HEK293T (cell line): Measurements from ENCODE around the gene SSTR5.

Experiments
- CTCF ChIA-PET: fragments of 350-600 bp; formaldehyde crosslinking; extraction: SDS; loops from one replicate; lab custom pipeline; 2021; ENCODE audit warnings: antibody characterized with exemption, inconsistent platforms; lab: Yijun Ruan, JAX
- POLR2A ChIA-PET: fragments of 350-600 bp; formaldehyde crosslinking; extraction: SDS; loops from one replicate; lab custom pipeline; 2020; ENCODE audit warnings: antibody characterized with exemption, inconsistent platforms; lab: Yijun Ruan, JAX
- DNase-seq: peaks from one replicate; pipeline ENCODE4 v3.0.0; 2012; ENCODE audit warnings: mixed read lengths; ENCODE audit errors: extremely low spot score
- ARNT ChIP-seq: fragments of 450-650 bp; IDR thresholded peaks from 2 replicates; pipeline ENCODE4 v1.6.1; 2017; ENCODE audit warnings: mild to moderate bottlenecking
- BHLHE40 ChIP-seq: fragments of 450-650 bp; IDR thresholded peaks from 2 replicates; pipeline ENCODE4 v1.6.1; 2016; ENCODE audit warnings: mild to moderate bottlenecking, moderate library complexity, borderline replicate concordance
- CTBP1 ChIP-seq: fragments of 450-650 bp; IDR thresholded peaks from 2 replicates; pipeline ENCODE4 v1.6.1; 2016; ENCODE audit warnings: borderline replicate concordance
- ELF4 ChIP-seq: fragments of 450-650 bp; IDR thresholded peaks from 2 replicates; pipeline ENCODE4 v1.6.1; 2017; ENCODE audit warnings: antibody characterized with exemption
- FOXA1 ChIP-seq: fragments of 450-650 bp; IDR thresholded peaks from 2 replicates; pipeline ENCODE4 v1.6.1; 2016; ENCODE audit warnings: mild to moderate bottlenecking
- FOXK2 ChIP-seq: fragments of 450-650 bp; IDR thresholded peaks from 2 replicates; pipeline ENCODE4 v1.6.1; 2016; ENCODE audit warnings: mild to moderate bottlenecking
- FOXM1 ChIP-seq: fragments of 450-650 bp; IDR thresholded peaks from 2 replicates; pipeline ENCODE4 v1.6.1; 2017; ENCODE audit warnings: mild to moderate bottlenecking, borderline replicate concordance
- HDGF ChIP-seq: fragments of 450-650 bp; IDR thresholded peaks from 2 replicates; pipeline ENCODE4 v1.6.1; 2017; ENCODE audit warnings: antibody characterized with exemption, borderline replicate concordance
- L3MBTL2 ChIP-seq: fragments of 450-650 bp; conservative IDR thresholded peaks from 2 replicates; pipeline ENCODE4 v1.6.1; 2016; ENCODE audit warnings: mild to moderate bottlenecking
- LEF1 ChIP-seq: fragments of 450-650 bp; IDR thresholded peaks from 2 replicates; pipeline ENCODE4 v1.6.1; 2017; ENCODE audit warnings: mild to moderate bottlenecking, borderline replicate concordance
- NFRKB ChIP-seq: fragments of 450-650 bp; IDR thresholded peaks from 2 replicates; pipeline ENCODE4 v1.6.1; 2016; ENCODE audit warnings: mild to moderate bottlenecking, moderate library complexity
- PKNOX1 ChIP-seq: fragments of 450-650 bp; IDR thresholded peaks from 2 replicates; pipeline ENCODE4 v1.6.1; 2016
- SP1 ChIP-seq: fragments of 450-650 bp; IDR thresholded peaks from 2 replicates; pipeline ENCODE4 v1.6.1; 2017
- SUZ12 ChIP-seq: fragments of 450-650 bp; IDR thresholded peaks from 2 replicates; pipeline ENCODE4 v1.6.1; 2016; ENCODE audit warnings: mild to moderate bottlenecking
- TARDBP ChIP-seq: fragments of 450-650 bp; IDR thresholded peaks from 2 replicates; pipeline ENCODE4 v1.6.1; 2016
- ZNF384 ChIP-seq: fragments of 450-650 bp; IDR thresholded peaks from 2 replicates; pipeline ENCODE4 v1.6.1; 2016

SSTR5 gene

GRCh38 chr16:1047123-1047522, 25.4 kb upstream of the SSTR5 start:
- ChIA-PET POLR2A (no interaction called here), CTCF (no interaction called here)
- TF ChIP-seq LEF1 = no peak
- no peak for TF ChIP-seq HDGF
- no peak for TF ChIP-seq TARDBP
- no peak for TF ChIP-seq ARNT
- TF ChIP-seq ZNF384 = no peak
- no peak for TF ChIP-seq NFRKB
- TF ChIP-seq SUZ12 = no peak
- no peak for TF ChIP-seq PKNOX1
- TF ChIP-seq BHLHE40 = no peak
- no peak for DNase-seq

GRCh38 chr16:1047801-1048200, 24.7 kb upstream of the SSTR5 start:
- DNase-seq = no peak
- ChIA-PET POLR2A (no interaction called here), CTCF (no interaction called here)
- TF ChIP-seq CTBP1 = no peak
- no peak for TF ChIP-seq FOXK2
- TF ChIP-seq NFRKB = no peak
- TF ChIP-seq FOXM1 = no peak
- TF ChIP-seq PKNOX1 = no peak
- no peak for TF ChIP-seq HDGF
- TF ChIP-seq LEF1 = no peak
- TF ChIP-seq SUZ12 = no peak

GRCh38 chr16:1048442-1049112, 24.0 kb upstream of the SSTR5 start:
- TF ChIP-seq NFRKB (no peak), TARDBP (no peak), ELF4 (no peak)
- POLR2A ChIA-PET = no interaction called here
- DNase-seq = peak; percentile 83
- CTCF ChIA-PET = no interaction called here

DNA sequence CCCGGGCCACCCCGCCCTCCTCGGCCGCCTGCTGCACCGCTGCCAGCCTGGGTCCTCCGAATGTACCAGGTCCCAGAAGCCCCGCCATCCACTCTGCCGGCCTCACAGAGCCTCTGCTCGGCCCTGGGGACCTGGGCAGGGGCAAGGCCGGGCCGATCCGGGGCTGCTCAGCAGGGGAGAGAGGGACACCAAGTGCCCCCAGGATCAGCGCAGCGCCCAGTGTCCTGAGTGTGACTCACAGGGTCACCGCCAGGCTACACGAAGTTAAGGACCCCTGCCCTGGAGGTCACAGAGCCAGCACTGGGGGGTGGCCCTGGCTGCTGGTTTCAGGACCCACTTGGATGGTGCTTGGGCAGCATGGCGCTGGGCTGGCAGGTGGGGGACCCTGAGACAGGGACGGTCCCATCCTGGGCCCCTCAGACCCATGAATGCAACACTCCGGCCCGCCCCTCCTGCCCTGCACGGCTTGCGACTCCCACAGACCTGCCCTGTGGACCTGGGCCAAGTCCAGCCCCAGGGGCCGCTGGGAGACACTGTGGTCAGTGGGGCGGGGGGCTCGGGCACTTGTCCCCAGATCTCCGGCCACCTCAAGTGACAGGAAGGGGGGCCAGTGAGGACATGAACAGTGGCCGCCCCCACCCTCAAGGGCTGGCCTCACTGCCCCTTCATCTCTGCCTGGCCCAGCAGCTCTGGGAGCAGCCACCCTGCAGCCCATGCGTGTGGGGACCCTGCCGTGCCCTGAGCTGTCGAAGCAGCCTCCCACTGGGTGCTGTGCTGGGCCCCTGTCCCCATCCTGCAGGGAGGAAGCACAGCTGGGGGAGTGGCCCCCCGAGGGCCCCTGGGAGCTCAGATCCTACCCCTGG, 23.2 kb upstream of the SSTR5 start:
- ChIA-PET POLR2A (no interaction called here), CTCF (no interaction called here)
- DNase-seq = no peak
- no peak for TF ChIP-seq CTBP1
- TF ChIP-seq FOXM1 = no peak
- no peak for TF ChIP-seq LEF1
- no peak for TF ChIP-seq TARDBP
- TF ChIP-seq L3MBTL2 = no peak
- no peak for TF ChIP-seq HDGF
- TF ChIP-seq NFRKB = no peak
- no peak for TF ChIP-seq FOXA1
- TF ChIP-seq SP1 = no peak
- TF ChIP-seq ELF4 = no peak

DNA sequence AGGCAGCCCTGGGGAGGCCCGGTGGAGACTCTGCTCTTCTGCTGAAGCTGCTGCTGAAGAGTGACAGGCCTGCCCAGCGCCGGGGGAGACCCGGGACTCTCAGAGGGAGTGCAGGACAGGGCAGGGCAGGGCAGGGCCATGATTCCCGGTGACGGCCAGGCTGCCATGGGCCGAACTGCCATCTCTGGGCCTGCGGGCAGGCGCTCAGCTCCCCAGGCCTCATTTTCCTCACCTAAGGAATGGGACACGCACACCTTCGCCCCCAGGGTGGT, 22.6 kb upstream of the SSTR5 start:
- DNase-seq = no peak
- TF ChIP-seq ELF4 (no peak), HDGF (no peak), ARNT (no peak), SUZ12 (no peak), TARDBP (no peak), PKNOX1 (no peak), SP1 (no peak), L3MBTL2 (no peak), NFRKB (no peak), BHLHE40 (no peak)

GRCh38 chr16:1050516-1050915, 22.0 kb upstream of the SSTR5 start:
- ChIA-PET POLR2A (no interaction called here), CTCF (no interaction called here)
- no peak for DNase-seq
- TF ChIP-seq BHLHE40 = no peak
- no peak for TF ChIP-seq PKNOX1
- TF ChIP-seq L3MBTL2 = no peak
- TF ChIP-seq CTBP1 = no peak
- TF ChIP-seq HDGF = no peak
- no peak for TF ChIP-seq ZNF384
- TF ChIP-seq LEF1 = no peak
- no peak for TF ChIP-seq SP1
- TF ChIP-seq FOXK2 = no peak
- no peak for TF ChIP-seq TARDBP
- no peak for TF ChIP-seq SUZ12
- TF ChIP-seq ELF4 = no peak

More for the DNA sequence above, 22.6 kb upstream of the SSTR5 start:
- ChIA-PET POLR2A (no interaction called here), CTCF (no interaction called here)
